NB4 (cell line): Measurements from ENCODE around the gene DDX47.
A peak's percentile ranks its signal among the peaks of the same experiment; 100 is the strongest.

Experiments
- DNase-seq: peaks from one replicate; pipeline ENCODE4 v3.0.0; 2010; ENCODE audit warnings: low read depth
- H3K4me3 ChIP-seq: one replicate; pipeline ENCODE4 v1.5.1; 2011; ENCODE audit warnings: mild to moderate bottlenecking, low read depth, low read length, moderate library complexity
- CTCF ChIP-seq: IDR thresholded peaks from one replicate; pipeline ENCODE4 v1.5.1; 2012; ENCODE audit warnings: low read depth, low read length
- MYC ChIP-seq: IDR thresholded peaks from 2 replicates; pipeline ENCODE4 v1.6.1; 2011; ENCODE audit warnings: low read depth, low read length
- POLR2A ChIP-seq: IDR thresholded peaks from 2 replicates; pipeline ENCODE4 v1.6.1; 2011; ENCODE audit warnings: mild to moderate bottlenecking; ENCODE audit not compliant: insufficient read length; ENCODE audit errors: extremely low read depth
- TF ChIP-seq, protein P1 (sequence below): IDR thresholded peaks from 2 replicates; pipeline ENCODE4 v1.6.1; 2011; ENCODE audit warnings: low read depth, low read length

The DDX47 gene

GRCh38 chr12:12813120-12814101 is at the start of gene DDX47:
TSS of gene DDX47 (plus strand) at chr12:12813346. CDS start at chr12:12813368, 22 bp downstream.
- peak within 1 kb of the TSS; percentile 97 for H3K4me3 ChIP-seq
- DNase-seq = peak; percentile 92
- peak; percentile 46 for TF ChIP-seq POLR2A
- TF ChIP-seq MYC = no peak; the same call in 1 of the 2 replicates
- TF ChIP-seq CTCF = peak; percentile 85
- TF ChIP-seq, protein P1, sequence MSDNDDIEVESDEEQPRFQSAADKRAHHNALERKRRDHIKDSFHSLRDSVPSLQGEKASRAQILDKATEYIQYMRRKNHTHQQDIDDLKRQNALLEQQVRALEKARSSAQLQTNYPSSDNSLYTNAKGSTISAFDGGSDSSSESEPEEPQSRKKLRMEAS = peak; percentile 78

- H3K4me3 ChIP-seq = no peak overlapping the region
- DNase-seq = no peak
- TF ChIP-seq, protein P1 = no peak
- TF ChIP-seq CTCF (no peak), POLR2A (no peak), MYC (no peak)
Measured at GRCh38 chr12:12764824-12765223, 48.3 kb upstream of the DDX47 start.

- H3K4me3 ChIP-seq = no peak overlapping the region
- TF ChIP-seq MYC (no peak), POLR2A (no peak), CTCF (no peak)
- TF ChIP-seq, protein P1 = no peak
- no peak for DNase-seq
Measured at GRCh38 chr12:12770262-12770661, 42.9 kb upstream of the DDX47 start.

GRCh38 chr12:12774791-12775190 is 38.4 kb upstream of the DDX47 start:
- TF ChIP-seq, protein P1 = no peak
- TF ChIP-seq MYC = no peak
- TF ChIP-seq POLR2A = no peak
- no peak for TF ChIP-seq CTCF
- DNase-seq = no peak
- H3K4me3 ChIP-seq = no peak overlapping the region

- TF ChIP-seq, protein P1 = no peak
- TF ChIP-seq POLR2A = no peak
- no peak for TF ChIP-seq CTCF
- TF ChIP-seq MYC = no peak
- H3K4me3 ChIP-seq = no peak overlapping the region
- no peak for DNase-seq
Measured at GRCh38 chr12:12776261-12776660, 36.9 kb upstream of the DDX47 start.
